IMR-90 (cell line): ENCODE measurements around the gene ERC2. TPM values are rescaled to one million over a fixed set of nuclear protein-coding genes. Genes with fewer than 3 reads are reported as not detected.

Experiments
- ATAC-seq: fragments of 200-7000 bp; cut with Tn5 transposase; 2 replicates; pipeline ENCODE4 v1.9.1; 2020; ENCODE audit warnings: low read depth, mild to moderate bottlenecking, moderate library complexity
- BruUV-seq: library from RNA; stranded (reverse); fragments of 400-500 nt; replicated peaks from 2 replicates; lab custom pipeline; 2021; lab: Mats Ljungman, UMichigan
- CTCF ChIA-PET: fragments of 300-600 bp; formaldehyde crosslinking; extraction: SDS; loops from one replicate; lab custom pipeline; 2021; ENCODE audit warnings: antibody characterized with exemption; lab: Yijun Ruan, JAX
- POLR2A ChIA-PET: fragments of 300-600 bp; sonication (Branson Sonifier 250); formaldehyde crosslinking; loops from one replicate; lab custom pipeline; 2022; ENCODE audit warnings: antibody characterized with exemption; ENCODE audit not compliant: unreplicated experiment; lab: Charles Lee
- DNase-seq: peaks from one replicate; pipeline ENCODE4 v3.0.0; 2013
- H2AFZ ChIP-seq: replicated peaks from 2 replicates; pipeline ENCODE3; 2013; ENCODE audit warnings: low read length, mild to moderate bottlenecking; ENCODE audit not compliant: poor library complexity
- H2AK5ac ChIP-seq: 2 replicates; pipeline ENCODE4 v1.6.1; 2013; ENCODE audit warnings: low read depth, low read length, inconsistent platforms
- H2AK9ac ChIP-seq: replicated peaks from 2 replicates; pipeline ENCODE3; 2013; ENCODE audit warnings: mild to moderate bottlenecking, low read depth, low read length, moderate library complexity; ENCODE audit not compliant: poor library complexity
- H2BK120ac ChIP-seq: 2 replicates; pipeline ENCODE4 v1.6.1; 2013; ENCODE audit warnings: low read depth, low read length, inconsistent platforms
- H2BK15ac ChIP-seq: 3 replicates; pipeline ENCODE4 v1.6.1; 2013; ENCODE audit warnings: low read depth, low read length, inconsistent platforms
- H2BK20ac ChIP-seq: 2 replicates; pipeline ENCODE4 v1.6.1; 2013; ENCODE audit warnings: low read depth, mild to moderate bottlenecking, inconsistent platforms, low read length, moderate library complexity
- H2BK5ac ChIP-seq: 2 replicates; pipeline ENCODE4 v1.6.1; 2013; ENCODE audit warnings: mild to moderate bottlenecking, low read depth, low read length, inconsistent platforms; ENCODE audit not compliant: poor library complexity, severe bottlenecking
- H3K14ac ChIP-seq: replicated peaks from 2 replicates; pipeline ENCODE4 v1.6.1; 2013; ENCODE audit warnings: low read depth, low read length, inconsistent platforms
- H3K18ac ChIP-seq: 2 replicates; pipeline ENCODE4 v1.6.1; 2013; ENCODE audit warnings: low read depth, low read length, control low read depth
- H3K23ac ChIP-seq: 2 replicates; pipeline ENCODE4 v1.6.1; 2013; ENCODE audit warnings: low read depth, low read length, inconsistent platforms
- H3K27ac ChIP-seq: 2 replicates; pipeline ENCODE4 v1.5.1; 2013; ENCODE audit warnings: mild to moderate bottlenecking, control low read depth, low read length; ENCODE audit not compliant: insufficient read depth
- H3K27me3 ChIP-seq: 2 replicates; pipeline ENCODE4 v1.6.1; 2013; ENCODE audit warnings: low read length; ENCODE audit not compliant: control insufficient read depth, insufficient read depth
- H3K36me3 ChIP-seq: 2 replicates; pipeline ENCODE4 v1.6.1; 2013; ENCODE audit warnings: low read length, mixed read lengths; ENCODE audit not compliant: control insufficient read depth, insufficient read depth
- H3K4ac ChIP-seq: 2 replicates; pipeline ENCODE4 v1.6.1; 2013; ENCODE audit warnings: low read depth, low read length, inconsistent platforms
- H3K4me1 ChIP-seq: 2 replicates; pipeline ENCODE4 v1.6.1; 2013; ENCODE audit warnings: low read length, mixed read lengths; ENCODE audit not compliant: control insufficient read depth, insufficient read depth
- H3K4me2 ChIP-seq: 2 replicates; pipeline ENCODE4 v1.6.1; 2013; ENCODE audit warnings: low read depth, mild to moderate bottlenecking, control low read depth, low read length, moderate library complexity
- H3K4me3 ChIP-seq: 2 replicates; pipeline ENCODE4 v1.5.1; 2013; ENCODE audit warnings: low read depth, mild to moderate bottlenecking, control low read depth, low read length, moderate library complexity; ENCODE audit not compliant: insufficient read depth
- H3K56ac ChIP-seq: 2 replicates; pipeline ENCODE4 v1.6.1; 2013; ENCODE audit warnings: low read length, inconsistent platforms; ENCODE audit not compliant: insufficient read depth; ENCODE audit errors: extremely low read depth
- H3K79me1 ChIP-seq, 2 experiments: 2 replicates each; pipeline ENCODE4 v1.6.1; 2013; ENCODE audit warnings: low read length in 2 of 2, inconsistent platforms in 1 of 2, low read depth in 1 of 2
- H3K9ac ChIP-seq: 2 replicates; pipeline ENCODE4 v1.6.1; 2013; ENCODE audit warnings: low read depth, low read length, control low read depth
- H3K9me1 ChIP-seq: 2 replicates; pipeline ENCODE4 v1.6.1; 2013; ENCODE audit warnings: low read length, inconsistent platforms; ENCODE audit not compliant: insufficient read depth
- H3K9me3 ChIP-seq: 2 replicates; pipeline ENCODE4 v1.6.1; 2013; ENCODE audit warnings: low read length; ENCODE audit not compliant: control insufficient read depth, insufficient read depth
- H4K20me1 ChIP-seq: 2 replicates; pipeline ENCODE4 v1.6.1; 2013; ENCODE audit warnings: low read length, inconsistent platforms; ENCODE audit not compliant: insufficient read depth
- H4K5ac ChIP-seq: 2 replicates; pipeline ENCODE4 v1.6.1; 2013; ENCODE audit warnings: mild to moderate bottlenecking, low read depth, low read length, control low read depth
- H4K8ac ChIP-seq, 2 experiments: 2 replicates each; pipeline ENCODE4 v1.6.1; 2013; ENCODE audit warnings: low read depth in 2 of 2, low read length in 2 of 2, control low read depth in 1 of 2, inconsistent platforms in 1 of 2
- H4K91ac ChIP-seq: 2 replicates; pipeline ENCODE4 v1.6.1; 2013; ENCODE audit warnings: low read depth, low read length, inconsistent platforms; ENCODE audit not compliant: insufficient read depth
- BHLHE40 ChIP-seq: fragments of 150-350 bp; IDR thresholded peaks from 2 replicates; pipeline ENCODE4 v1.6.1; 2016; ENCODE audit warnings: mild to moderate bottlenecking, low read depth, low read length
- CEBPB ChIP-seq: IDR thresholded peaks from 2 replicates; pipeline ENCODE4 v1.6.1; 2012; ENCODE audit warnings: low read depth, low read length, improper control_type of control experiment
- CHD1 ChIP-seq: IDR thresholded peaks from 2 replicates; pipeline ENCODE4 v1.6.1; 2012; ENCODE audit warnings: low read depth, low read length, improper control_type of control experiment
- FOS ChIP-seq: fragments of 150-350 bp; IDR thresholded peaks from 2 replicates; pipeline ENCODE4 v1.6.1; 2016; ENCODE audit warnings: low read depth, low read length
- MAFK ChIP-seq: IDR thresholded peaks from 2 replicates; pipeline ENCODE4 v1.6.1; 2012; ENCODE audit warnings: low read depth, low read length, improper control_type of control experiment
- MAZ ChIP-seq: IDR thresholded peaks from 2 replicates; pipeline ENCODE4 v1.6.1; 2012; ENCODE audit warnings: low read depth, mild to moderate bottlenecking, low read length, improper control_type of control experiment, moderate library complexity, borderline replicate concordance
- MXI1 ChIP-seq: IDR thresholded peaks from 2 replicates; pipeline ENCODE4 v1.6.1; 2012; ENCODE audit warnings: low read depth, mild to moderate bottlenecking, low read length, moderate library complexity, borderline replicate concordance
- NFE2L2 ChIP-seq: fragments of 150-350 bp; IDR thresholded peaks from 2 replicates; pipeline ENCODE4 v1.6.1; 2016; ENCODE audit warnings: low read depth, mild to moderate bottlenecking, low read length
- POLR2A ChIP-seq: IDR thresholded peaks from 2 replicates; pipeline ENCODE4 v1.6.1; 2012; ENCODE audit warnings: mild to moderate bottlenecking, low read depth, low read length
- RAD21 ChIP-seq: IDR thresholded peaks from 2 replicates; pipeline ENCODE4 v1.6.1; 2012; ENCODE audit warnings: low read length, improper control_type of control experiment
- RCOR1 ChIP-seq: IDR thresholded peaks from 2 replicates; pipeline ENCODE4 v1.6.1; 2012; ENCODE audit warnings: mild to moderate bottlenecking, low read length, improper control_type of control experiment; ENCODE audit not compliant: insufficient replicate concordance
- RFX5 ChIP-seq: IDR thresholded peaks from 2 replicates; pipeline ENCODE4 v1.8.0; 2012; ENCODE audit warnings: low read depth, mild to moderate bottlenecking, low read length, moderate library complexity
- SMC3 ChIP-seq: fragments of 150-350 bp; IDR thresholded peaks from 2 replicates; pipeline ENCODE4 v1.6.1; 2016; ENCODE audit warnings: low read depth, mild to moderate bottlenecking, antibody characterized with exemption, low read length, moderate library complexity
- WGBS, 2 experiments: methylation state at CpG; one replicate each; pipeline versions ENCODE4 v1.1.5 to v1.1.7; 2013; ENCODE audit warnings: missing lambda C conversion rate in 2 of 2; ENCODE audit not compliant: insufficient read length in 1 of 2; ENCODE audit errors: extremely low coverage in 2 of 2; 5-methylcytosine and 5-hydroxymethylcytosine counted together
- dilution Hi-C: fragments of 300-500 bp; cut with HindIII; formaldehyde crosslinking; loops from one replicate; pipeline ENCODE4 v1.14.3; 2018; ENCODE audit warnings: low sequenced_read_pairs; ENCODE audit not compliant: unreplicated experiment
- in situ Hi-C: fragments of 300-500 bp; cut with MboI; formaldehyde crosslinking; loops from 3 replicates; pipeline ENCODE4 v1.14.3; 2019; ENCODE audit warnings: low sequenced_read_pairs, inconsistent platforms, mixed read lengths
- intact Hi-C: fragments of 100-400 bp; cut with micrococcal nuclease; formaldehyde crosslinking; loops from 2 replicates; pipeline ENCODE4 v1.10.0; 2022
- polyA plus RNA-seq, 3 experiments: library from polyadenylated mRNA; depleted of rRNA; stranded (reverse); fragments of >200 nt; gene quantifications; 2 replicates each; pipeline ENCODE4 v1.2.3, GENCODE V29; 2012; ENCODE audit warnings: low replicate concordance in 1 of 3
- total RNA-seq: library from RNA; depleted of rRNA; stranded (reverse); fragments of >200 nt; gene quantifications from 2 replicates; pipeline ENCODE4 v1.2.3, GENCODE V29; 2012
- TF ChIP-seq, protein P1 (sequence below): fragments of 150-350 bp; IDR thresholded peaks from 2 replicates; pipeline ENCODE4 v1.6.1; 2016; ENCODE audit warnings: low read depth, mild to moderate bottlenecking, low read length, moderate library complexity, borderline replicate concordance
- TF ChIP-seq, protein P2 (sequence below): fragments of 150-350 bp; IDR thresholded peaks from 2 replicates; pipeline ENCODE4 v1.6.1; 2017; ENCODE audit warnings: mild to moderate bottlenecking, antibody characterized with exemption, low read length, low read depth
- TF ChIP-seq, protein P3 (sequence below): conservative IDR thresholded peaks from 2 replicates; pipeline ENCODE4 v1.5.1; 2012; ENCODE audit warnings: mild to moderate bottlenecking, low read depth, low read length, improper control_type of control experiment

ERC2 gene
- total and polyA plus RNA-seq, 2 of the 4 experiments (the other 2 are of a cell fraction), result 0.17 to 0.18 TPM

DNA sequence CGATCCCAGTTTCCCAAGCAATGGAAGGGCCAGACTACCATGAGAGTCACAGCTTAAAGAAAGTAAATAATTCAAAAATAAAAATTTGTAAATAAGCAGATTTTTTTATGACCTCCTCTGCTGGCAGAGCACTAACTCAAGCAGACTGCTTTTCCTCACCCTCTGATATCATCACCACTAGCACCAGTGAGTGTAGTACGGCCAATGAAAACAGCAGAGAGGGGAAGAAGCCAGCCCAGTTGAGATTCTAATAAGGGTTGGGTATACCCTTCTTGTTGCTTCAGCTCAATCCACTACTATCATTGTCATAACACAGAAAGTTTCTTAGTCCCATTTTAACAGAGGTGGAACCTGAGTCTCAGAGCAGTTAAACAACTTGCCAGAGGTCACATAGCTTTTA is 193.1 kb downstream of the ERC2 start:
- Histone ChIP-seq H3K9ac (no peak overlapping the region), H4K91ac (no peak overlapping the region), H2BK120ac (no peak overlapping the region), H4K5ac (no peak overlapping the region), H3K56ac (no peak overlapping the region), H2BK20ac (no peak overlapping the region), H3K4me2 (no peak overlapping the region), H3K23ac (no peak overlapping the region), H3K4me3 (no peak overlapping the region), H3K9me1 (no peaks in the 10 kb centered on the region), H3K27ac (no peak overlapping the region), H3K27me3 (no peaks in the 10 kb centered on the region), H2BK5ac (no peak overlapping the region), H4K8ac (no peak overlapping the region), H2AK5ac (no peak overlapping the region), H2AFZ (no peak overlapping the region), H3K4me1 (no peaks in the 10 kb centered on the region), H2AK9ac (no peak overlapping the region), H3K14ac (no peak overlapping the region), H3K79me1 (no peaks in the 10 kb centered on the region), H3K18ac (no peak overlapping the region), H3K4ac (no peak overlapping the region), H4K20me1 (no peaks in the 10 kb centered on the region), H2BK15ac (no peak overlapping the region), H3K36me3 (no peaks in the 10 kb centered on the region), H3K9me3 (no peaks in the 10 kb centered on the region)
- WGBS, 2 experiments, result no CpG with 5 or more reads among the region's 2 CpGs
- CTCF ChIA-PET, result interaction anchor here (0.7 kb wide), 1 partner anchor 21 kb away, joined by 3 read pairs; no protein-coding TSS in a partner anchor
- no peak for ATAC-seq
- intact Hi-C loops (no loop called here), dilution Hi-C loops (no loop called here), in situ Hi-C loops (no loop called here)
- TF ChIP-seq, protein P1, sequence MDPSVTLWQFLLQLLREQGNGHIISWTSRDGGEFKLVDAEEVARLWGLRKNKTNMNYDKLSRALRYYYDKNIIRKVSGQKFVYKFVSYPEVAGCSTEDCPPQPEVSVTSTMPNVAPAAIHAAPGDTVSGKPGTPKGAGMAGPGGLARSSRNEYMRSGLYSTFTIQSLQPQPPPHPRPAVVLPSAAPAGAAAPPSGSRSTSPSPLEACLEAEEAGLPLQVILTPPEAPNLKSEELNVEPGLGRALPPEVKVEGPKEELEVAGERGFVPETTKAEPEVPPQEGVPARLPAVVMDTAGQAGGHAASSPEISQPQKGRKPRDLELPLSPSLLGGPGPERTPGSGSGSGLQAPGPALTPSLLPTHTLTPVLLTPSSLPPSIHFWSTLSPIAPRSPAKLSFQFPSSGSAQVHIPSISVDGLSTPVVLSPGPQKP, result no peak
- TF ChIP-seq, protein P2, sequence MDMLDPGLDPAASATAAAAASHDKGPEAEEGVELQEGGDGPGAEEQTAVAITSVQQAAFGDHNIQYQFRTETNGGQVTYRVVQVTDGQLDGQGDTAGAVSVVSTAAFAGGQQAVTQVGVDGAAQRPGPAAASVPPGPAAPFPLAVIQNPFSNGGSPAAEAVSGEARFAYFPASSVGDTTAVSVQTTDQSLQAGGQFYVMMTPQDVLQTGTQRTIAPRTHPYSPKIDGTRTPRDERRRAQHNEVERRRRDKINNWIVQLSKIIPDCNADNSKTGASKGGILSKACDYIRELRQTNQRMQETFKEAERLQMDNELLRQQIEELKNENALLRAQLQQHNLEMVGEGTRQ, result no peak
- no peak for TF ChIP-seq MXI1
- TF ChIP-seq RCOR1, result no peak
- TF ChIP-seq MAFK, result no peak
- TF ChIP-seq FOS, result no peak
- no peak for TF ChIP-seq SMC3
- TF ChIP-seq CHD1, result no peak
- TF ChIP-seq NFE2L2, result no peak
- TF ChIP-seq MAZ, result no peak
- TF ChIP-seq BHLHE40, result no peak
- TF ChIP-seq, protein P3, sequence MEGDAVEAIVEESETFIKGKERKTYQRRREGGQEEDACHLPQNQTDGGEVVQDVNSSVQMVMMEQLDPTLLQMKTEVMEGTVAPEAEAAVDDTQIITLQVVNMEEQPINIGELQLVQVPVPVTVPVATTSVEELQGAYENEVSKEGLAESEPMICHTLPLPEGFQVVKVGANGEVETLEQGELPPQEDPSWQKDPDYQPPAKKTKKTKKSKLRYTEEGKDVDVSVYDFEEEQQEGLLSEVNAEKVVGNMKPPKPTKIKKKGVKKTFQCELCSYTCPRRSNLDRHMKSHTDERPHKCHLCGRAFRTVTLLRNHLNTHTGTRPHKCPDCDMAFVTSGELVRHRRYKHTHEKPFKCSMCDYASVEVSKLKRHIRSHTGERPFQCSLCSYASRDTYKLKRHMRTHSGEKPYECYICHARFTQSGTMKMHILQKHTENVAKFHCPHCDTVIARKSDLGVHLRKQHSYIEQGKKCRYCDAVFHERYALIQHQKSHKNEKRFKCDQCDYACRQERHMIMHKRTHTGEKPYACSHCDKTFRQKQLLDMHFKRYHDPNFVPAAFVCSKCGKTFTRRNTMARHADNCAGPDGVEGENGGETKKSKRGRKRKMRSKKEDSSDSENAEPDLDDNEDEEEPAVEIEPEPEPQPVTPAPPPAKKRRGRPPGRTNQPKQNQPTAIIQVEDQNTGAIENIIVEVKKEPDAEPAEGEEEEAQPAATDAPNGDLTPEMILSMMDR, result no peak
- no peak for TF ChIP-seq RAD21
- no peak for TF ChIP-seq CEBPB
- no peak for TF ChIP-seq RFX5
- no peak for TF ChIP-seq POLR2A
- no peak for DNase-seq
- no TSS peak for BruUV-seq
- POLR2A ChIA-PET, result no interaction called here
